D721Med (cell line): ENCODE results near the gene CLTCL1.
"Not testable (repeated sequence)": the region's sequence is repeated elsewhere in the genome, so short reads cannot be mapped to it uniquely, and the experiment has no call there.

Experiments used
- DNase-seq: peaks from one replicate; pipeline ENCODE4 v3.0.0; 2011; ENCODE audit warnings: low spot score; ENCODE audit not compliant: insufficient read length
- FAIRE-seq: peaks from 2 replicates; lab custom pipeline; 2011; peaks lifted over from hg19 to GRCh38; lab: Jason Lieb, UNC
- TF ChIP-seq, protein P1 (sequence below): IDR thresholded peaks from 2 replicates; pipeline ENCODE4 v1.5.1; 2012; ENCODE audit warnings: mild to moderate bottlenecking, control low read depth; ENCODE audit not compliant: insufficient read depth; ENCODE audit errors: missing control alignments

Gene CLTCL1

DNA sequence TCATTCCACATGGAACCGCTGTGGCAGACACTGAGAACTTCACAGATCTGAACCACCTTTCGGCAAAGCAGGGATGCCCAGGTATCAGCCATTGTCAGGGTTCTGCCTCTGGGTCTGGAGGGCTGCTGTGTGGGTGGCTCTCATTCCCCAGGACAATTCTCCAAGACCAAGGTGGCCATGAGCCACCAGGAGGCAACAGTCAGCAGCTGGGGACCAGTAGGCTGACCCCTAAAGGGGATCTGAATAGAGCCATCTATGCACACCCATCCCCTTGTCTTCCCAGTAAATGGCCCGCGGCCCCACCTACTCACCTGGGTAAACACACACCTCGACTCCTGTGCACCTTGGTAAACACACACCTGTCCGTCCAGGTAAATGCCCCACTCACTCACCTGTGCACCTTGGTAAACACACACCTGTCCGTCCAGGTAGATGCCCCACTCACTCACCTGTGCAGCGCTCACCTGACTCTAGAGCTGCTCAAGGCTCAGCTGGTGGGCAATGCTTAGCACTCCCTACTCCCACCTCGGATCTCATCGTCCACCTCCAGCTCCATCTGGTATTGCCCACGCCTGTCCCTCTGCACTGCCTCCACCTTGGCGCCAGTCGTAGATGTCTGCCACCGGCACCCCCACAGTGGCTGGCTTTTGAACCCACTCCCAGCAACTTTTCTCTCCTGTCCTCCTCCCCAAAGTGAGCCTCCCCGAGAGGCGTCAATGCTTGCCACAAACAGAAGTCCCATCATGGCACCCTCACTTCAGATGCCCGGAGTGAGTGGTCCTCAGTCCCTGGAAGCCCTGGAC, 123.2 kb downstream of the CLTCL1 start:
- DNase-seq: no peak
- TF ChIP-seq, protein P1, sequence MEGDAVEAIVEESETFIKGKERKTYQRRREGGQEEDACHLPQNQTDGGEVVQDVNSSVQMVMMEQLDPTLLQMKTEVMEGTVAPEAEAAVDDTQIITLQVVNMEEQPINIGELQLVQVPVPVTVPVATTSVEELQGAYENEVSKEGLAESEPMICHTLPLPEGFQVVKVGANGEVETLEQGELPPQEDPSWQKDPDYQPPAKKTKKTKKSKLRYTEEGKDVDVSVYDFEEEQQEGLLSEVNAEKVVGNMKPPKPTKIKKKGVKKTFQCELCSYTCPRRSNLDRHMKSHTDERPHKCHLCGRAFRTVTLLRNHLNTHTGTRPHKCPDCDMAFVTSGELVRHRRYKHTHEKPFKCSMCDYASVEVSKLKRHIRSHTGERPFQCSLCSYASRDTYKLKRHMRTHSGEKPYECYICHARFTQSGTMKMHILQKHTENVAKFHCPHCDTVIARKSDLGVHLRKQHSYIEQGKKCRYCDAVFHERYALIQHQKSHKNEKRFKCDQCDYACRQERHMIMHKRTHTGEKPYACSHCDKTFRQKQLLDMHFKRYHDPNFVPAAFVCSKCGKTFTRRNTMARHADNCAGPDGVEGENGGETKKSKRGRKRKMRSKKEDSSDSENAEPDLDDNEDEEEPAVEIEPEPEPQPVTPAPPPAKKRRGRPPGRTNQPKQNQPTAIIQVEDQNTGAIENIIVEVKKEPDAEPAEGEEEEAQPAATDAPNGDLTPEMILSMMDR: no peak
- no peak for FAIRE-seq

DNA sequence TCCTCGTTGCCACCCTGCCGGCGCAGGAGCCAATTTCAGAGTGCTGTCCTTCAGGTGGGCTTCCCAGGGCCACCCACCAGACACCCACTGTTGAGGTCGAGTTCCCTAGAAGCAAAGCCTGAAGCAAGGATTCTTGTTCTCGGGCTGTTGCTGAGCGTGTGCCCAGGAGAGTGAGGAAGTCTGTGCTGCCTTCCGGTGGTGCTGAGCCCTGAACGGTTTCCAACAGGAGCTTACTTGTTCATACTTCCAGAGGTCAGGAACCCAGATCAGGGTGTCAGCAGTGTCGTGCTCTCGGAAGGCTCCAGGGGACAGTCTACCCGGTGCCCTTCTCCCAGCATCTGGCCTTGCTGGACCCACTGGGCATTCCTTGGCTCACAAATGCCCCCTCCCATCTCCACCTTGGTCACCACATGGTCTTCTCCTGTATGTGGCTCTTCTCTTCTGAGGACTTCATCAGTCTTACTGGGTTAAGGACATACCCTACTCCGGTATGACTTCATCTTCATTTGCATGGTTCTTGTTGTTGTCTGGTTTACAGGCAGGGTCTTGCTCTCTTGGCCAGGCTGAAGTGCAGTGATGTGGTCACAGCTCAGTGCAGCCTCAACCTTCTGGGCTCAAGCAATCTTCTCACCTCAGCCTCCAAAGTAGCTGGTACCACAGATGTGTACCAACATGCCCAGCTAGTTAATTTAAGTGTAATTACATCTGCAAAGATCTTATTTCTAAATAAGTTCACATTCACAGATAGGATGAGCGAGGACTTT, 124.2 kb downstream of the CLTCL1 start:
- DNase-seq (no peak), FAIRE-seq (no peak)
- TF ChIP-seq, protein P1: no peak

DNA sequence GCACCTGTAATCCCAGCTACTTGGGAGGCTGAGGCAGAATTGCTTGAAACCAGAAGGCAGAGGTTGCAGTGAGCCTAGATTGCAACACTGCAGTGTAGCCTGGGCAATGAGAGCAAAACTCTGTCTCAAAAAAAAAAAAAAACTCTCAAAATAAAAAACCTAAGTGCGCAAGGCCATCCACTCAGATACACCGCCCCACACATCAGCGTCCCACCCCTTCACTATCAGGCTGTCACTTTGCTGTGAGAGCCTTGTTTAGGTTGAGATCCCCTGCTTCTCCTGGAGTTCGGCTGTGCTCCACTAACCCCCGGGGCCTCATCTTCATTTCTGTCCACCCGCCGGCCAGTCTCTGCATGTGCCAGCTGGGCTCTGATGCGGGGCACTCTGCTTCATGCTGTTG, 125.1 kb downstream of the CLTCL1 start:
- DNase-seq (no peak), FAIRE-seq (no peak)
- TF ChIP-seq, protein P1: no peak

DNA sequence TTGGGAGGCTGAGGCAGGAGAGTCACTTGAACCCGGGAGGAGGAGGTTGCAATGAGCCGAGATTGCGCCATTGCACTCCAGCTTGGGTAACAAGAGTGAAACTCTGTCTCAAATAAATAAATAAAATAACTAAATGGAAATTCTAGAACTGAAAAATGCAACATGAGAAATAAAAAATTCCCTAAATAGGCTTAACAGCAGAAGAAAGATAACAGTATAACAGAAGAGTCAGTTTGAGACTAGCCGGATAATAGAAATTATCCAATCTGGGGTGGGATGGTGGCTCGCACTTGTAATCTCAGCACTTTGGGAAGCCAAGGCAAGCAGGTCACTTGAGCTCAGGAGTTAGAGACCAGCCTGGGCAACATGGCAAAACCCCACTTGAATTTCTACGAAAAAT, 127.1 kb downstream of the CLTCL1 start:
- DNase-seq: no peak
- TF ChIP-seq, protein P1: no peak
- no peak for FAIRE-seq

DNA sequence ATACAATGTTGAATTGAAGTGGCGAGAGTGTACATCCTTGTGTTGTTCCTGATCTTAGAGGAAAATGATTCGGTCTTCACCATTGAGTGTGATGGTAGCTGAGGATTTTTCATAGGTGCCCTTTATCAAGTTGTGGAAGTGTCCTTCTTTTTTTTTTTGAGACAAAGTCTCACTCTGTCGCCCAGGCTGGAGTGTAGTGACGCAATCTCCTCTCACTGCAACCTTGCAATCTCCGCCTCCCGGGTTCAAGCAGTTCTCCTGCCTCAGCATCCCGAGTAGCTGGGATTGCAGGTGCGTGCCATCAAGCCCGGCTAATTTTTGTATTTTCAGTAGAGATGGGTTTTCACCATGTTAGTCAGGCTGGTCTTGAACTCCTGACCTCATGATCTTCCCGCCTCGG, 132.9 kb downstream of the CLTCL1 start:
- DNase-seq, FAIRE-seq: not testable (repeated sequence)

DNA sequence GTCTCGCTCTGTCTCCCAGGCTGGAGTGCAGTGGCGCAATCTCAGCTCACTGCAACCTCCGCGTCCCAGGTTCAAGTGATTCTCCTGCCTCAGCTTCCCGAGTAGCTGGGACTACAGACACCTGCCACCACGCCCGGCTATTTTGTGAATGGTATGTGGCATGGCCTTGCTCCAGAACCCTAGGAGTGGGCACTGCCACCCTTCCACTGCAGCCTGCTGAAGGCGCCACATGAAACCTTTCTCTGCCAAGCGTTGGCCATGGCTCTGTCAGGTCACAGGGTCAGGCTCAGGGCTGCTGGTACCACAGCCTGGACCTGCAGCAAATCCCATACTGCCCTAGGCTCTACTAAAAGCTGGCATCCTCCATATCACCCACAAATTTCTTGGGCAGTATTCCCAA, 135.4 kb downstream of the CLTCL1 start:
- not testable (repeated sequence) for FAIRE-seq, DNase-seq

DNA sequence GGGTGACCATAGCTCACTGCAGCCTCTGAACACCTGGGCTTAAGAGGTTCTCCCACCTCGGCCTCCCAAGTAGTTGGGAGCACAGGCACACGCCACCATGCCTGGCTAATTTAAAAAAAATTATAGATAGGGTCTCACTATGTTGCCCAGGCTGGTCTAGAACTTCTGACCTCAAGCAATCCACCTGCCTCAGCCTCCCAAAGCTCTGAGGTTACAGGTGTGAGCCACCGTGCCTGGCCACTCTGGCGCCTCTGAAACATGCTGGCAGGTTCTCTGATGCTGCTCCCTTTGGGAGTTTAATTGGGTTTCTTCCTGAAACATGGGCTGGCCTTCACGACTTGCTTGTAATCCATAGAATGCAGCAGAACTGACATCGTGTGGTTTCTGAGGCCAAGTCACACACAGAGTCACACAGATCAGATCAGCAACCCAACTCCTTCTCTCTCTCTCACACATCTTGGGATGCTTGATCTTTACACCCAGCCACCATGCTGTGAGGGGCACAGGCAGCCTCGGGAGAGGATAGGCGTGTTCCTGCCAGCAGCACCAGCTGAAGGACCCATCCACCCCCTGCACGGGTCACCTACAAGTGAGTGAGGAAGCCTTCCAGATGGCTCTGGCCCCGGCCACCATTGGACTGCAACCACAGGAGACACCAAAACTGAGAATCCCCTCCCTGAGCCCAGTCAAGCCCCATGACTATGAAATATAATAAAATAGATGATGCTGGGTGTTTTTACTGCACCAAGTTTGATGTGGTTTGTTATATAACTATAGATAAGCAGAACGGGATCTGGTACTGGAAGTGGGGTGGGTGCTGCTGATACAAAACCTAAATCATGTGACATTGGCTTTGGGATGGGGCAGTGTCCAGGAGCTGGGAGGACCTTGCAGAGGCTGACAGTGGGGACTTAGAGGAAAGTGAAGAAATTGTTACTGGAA, 138.3 kb downstream of the CLTCL1 start:
- FAIRE-seq: no peak
- DNase-seq: no peak
- TF ChIP-seq, protein P1: no peak
